NCI-H526 treated with DMSO at 0.1 percent for 48 hours (cell line): ENCODE data around the gene FLNC.

Source experiments
- DNase-seq: peaks from one replicate; lab custom pipeline; 2025; lab: John Stamatoyannopoulos, UW

FLNC gene

GRCh38 chr7:128879939-128880746 lies 49.9 kb downstream of the FLNC start:
- peak; percentile 48 for DNase-seq

GRCh38 chr7:128880791-128881457 lies 50.7 kb downstream of the FLNC start:
- no peak for DNase-seq

DNA sequence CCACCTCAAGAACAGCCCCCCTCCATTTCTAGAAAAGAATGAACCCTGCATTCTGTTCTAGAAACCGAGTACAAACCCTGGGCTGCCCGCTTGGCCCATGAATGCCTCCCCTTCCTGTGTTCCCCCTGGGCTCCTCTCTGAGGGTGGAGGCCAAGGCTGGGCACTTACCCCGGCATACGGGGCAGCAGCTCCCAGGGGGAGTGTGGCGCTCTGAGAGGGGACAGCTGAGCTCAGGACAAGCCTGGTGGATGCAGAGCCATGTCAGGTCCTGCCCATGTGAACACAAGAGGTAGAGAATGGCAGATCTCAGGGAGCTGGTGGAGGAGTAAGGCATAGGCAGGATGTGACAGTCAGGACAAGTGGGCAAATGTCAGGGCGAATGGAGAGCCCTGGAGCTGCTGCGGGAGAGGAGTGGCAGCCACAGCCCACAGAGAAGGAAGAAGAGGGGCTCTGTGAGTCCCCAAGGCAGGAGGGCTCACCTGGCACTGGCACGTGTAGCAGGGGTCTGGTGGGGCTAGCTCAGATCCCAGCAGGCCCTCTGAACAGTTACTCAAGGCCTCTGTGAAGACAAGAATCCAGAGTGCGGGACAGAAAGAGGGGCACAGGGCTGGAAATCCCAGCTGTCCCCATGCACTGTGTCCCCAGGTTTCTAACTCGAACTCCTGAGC lies 51.4 kb downstream of the FLNC start:
- no peak for DNase-seq

- DNase-seq: no peak
Measured at GRCh38 chr7:128882134-128882533, 51.9 kb downstream of the FLNC start.

GRCh38 chr7:128883622-128884448 lies 53.6 kb downstream of the FLNC start:
- DNase-seq: peak; percentile 53

GRCh38 chr7:128884561-128885369 lies 54.6 kb downstream of the FLNC start:
- no peak for DNase-seq

DNA sequence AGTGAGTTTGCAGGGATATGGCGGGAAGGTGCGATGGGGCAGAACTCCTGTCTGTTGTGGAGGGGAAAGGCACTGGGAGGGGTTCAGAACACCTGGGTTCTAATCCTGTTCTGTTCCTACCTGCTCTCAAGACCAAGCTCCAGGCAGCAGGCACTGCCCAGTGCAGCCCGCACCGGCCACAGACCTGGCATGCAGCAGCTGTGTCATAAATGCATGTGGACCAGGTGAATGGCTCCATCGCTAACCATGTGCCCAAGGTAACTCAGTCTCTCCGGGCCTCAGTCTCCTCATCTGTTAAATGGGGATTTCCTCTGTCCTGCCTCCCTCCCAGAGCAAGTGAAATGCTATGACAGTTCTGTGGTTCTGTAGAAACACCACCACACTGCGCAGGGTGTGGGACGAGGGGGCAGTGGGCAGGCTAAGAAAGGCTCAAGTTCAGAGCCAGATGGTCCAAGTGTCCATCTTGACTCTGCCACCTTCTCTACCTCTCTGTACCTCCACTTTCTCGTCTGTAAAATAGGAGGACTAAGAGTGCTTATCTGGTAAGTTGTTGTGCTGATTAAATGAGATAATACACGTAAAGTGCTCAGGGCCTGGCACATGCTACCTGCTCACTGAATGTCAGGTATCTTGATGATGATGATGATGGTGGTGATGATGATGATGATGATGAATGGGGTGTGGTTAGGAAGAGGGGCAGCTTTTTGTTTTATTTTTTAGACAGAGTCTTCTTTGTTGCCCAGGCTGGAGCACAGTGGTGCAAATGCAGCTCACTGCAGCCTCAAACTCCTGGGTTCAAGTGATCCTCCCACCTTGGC lies 55.4 kb downstream of the FLNC start:
- DNase-seq: no peak

DNA sequence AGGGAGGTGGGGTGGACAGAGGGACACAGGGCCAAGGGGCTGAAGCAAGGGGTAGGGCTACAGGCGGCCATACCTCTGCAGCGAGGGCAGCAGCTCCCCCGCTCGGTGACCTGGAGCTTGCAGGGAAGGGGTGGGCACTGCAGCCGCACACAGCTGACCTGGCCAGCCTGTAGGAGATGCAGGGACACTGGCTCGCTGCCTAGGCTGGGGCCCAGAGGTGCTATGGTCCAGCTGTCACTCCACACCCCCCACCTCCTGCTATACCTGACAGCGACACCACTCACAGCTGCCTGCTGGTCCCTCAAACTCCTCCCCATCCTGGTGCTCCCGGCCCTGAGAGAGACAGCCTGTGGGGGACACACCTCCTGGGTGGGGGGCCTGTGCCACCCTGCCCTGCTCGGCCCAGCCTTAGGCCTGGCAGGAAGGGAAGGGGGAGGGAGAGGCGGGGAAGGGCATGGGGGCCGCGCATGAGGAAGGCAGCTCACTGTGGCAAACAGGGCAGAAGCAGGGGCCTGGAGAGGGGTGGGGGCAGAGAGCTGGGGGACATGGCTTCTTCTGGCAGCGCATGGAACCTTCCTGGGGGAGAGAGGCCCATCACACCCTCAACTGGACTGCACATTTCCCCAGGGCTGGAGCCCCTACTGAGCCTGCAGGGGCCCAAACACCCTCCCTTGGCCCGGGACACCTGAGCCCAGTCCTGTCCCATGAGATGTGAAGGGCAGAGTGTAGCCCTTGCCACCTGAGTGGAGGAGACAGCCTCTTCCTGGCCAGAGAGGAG lies 56.4 kb downstream of the FLNC start:
- no peak for DNase-seq

GRCh38 chr7:128887169-128888038 lies 57.2 kb downstream of the FLNC start:
- DNase-seq: no peak

DNA sequence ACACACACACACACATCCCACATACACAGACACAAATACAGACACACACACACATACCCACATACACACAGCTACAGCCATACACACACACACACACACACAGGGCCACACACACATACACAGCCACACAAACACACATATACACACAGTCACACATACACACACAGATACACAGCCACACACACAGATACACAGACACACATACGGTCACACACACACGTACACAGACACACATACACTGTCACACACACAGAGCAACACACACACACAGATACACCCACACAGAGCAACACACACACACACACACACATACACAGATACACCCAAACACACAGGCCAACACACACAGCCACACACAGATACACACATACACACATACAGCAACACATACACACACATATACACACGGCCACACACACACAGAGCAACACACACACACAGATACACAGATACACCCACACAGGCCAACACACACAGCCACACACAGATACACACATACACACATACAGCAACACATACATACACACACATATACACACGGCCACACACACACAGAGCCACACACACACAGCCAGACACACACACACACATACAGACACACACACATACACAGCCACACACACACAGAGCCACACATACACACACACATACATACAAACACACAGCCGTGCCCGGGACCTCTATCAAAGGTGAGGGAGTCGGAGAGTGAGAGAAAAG lies 58.0 kb downstream of the FLNC start:
- DNase-seq: no peak

GRCh38 chr7:128888756-128889095 lies 58.5 kb downstream of the FLNC start:
- no peak for DNase-seq

DNA sequence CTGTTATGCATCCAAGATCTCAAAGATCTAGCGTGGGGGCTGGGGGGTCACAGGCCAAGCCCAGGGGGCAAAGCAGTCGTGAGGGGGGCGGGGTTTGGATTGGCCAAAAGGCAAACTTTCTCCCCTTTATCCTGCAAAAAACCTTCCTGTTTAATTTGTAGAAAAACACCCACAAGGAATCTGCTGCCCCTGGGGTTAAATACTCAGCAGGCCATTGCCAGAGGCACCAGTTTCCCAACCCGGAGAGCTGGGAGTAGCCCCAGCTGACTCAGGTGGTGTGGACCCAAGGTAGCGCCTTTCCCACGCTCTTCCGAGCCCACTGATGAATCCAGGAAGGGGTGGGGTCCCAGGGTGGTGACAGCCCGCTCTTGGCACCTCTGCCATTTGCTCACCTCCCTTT lies 58.9 kb downstream of the FLNC start:
- no peak for DNase-seq

DNA sequence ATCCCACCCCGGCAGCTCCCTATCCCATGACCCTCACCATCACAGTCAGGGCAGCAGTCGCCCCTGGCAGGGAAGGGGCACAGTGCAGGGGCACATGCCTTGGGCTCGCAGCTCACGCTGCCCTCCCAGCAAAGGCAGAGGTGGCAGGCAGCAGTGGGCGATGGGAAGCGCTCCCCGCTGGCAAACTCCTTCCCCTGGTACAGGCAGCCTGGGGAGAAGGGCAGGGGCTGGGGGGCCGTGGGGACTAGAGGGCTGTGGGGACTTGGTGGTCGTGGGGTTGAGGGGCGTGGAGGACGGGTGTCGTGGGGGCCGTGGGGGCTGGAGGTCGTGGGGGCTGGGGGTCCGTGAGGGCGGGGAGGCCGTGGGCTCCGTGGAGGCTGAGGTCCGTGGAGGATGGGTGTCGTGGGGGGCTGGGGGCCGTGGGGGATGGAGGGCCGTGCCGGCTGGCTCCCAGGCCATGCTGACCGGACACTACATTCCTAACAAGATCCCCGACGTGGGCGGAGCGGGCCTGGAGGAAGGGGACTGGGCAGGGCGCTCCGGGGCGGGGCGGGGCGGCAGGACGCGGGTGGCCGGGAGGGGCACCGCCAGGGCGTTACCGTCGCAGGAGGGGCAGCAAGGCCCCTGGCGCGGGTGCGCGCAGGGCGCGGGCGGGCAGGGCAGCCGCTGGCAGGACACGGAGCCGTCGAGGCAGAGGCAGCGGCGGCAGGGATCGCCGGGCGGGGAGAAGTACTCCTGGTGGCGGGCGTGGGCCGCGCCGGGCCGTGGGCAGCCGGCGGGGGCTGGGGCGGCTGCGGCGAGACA lies 60.3 kb downstream of the FLNC start:
- DNase-seq: no peak

GRCh38 chr7:128891110-128891941 lies 61.1 kb downstream of the FLNC start:
- no peak for DNase-seq

DNA sequence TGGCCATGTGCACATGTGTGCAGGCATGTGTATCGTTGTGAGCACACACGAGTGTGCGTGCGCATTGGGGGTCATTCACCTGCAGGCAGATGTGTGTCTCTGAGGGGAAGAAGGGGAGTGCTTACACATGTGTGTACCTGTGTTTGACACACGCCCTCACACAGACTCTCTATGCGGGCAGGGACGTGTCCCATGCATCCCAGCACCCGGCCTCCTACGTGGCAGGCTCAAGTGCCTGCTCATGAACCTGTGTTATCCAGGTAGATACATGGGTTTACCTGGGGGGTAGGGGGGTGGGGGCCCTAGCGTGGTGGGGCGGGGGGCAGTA lies 61.7 kb downstream of the FLNC start:
- no peak for DNase-seq

DNA sequence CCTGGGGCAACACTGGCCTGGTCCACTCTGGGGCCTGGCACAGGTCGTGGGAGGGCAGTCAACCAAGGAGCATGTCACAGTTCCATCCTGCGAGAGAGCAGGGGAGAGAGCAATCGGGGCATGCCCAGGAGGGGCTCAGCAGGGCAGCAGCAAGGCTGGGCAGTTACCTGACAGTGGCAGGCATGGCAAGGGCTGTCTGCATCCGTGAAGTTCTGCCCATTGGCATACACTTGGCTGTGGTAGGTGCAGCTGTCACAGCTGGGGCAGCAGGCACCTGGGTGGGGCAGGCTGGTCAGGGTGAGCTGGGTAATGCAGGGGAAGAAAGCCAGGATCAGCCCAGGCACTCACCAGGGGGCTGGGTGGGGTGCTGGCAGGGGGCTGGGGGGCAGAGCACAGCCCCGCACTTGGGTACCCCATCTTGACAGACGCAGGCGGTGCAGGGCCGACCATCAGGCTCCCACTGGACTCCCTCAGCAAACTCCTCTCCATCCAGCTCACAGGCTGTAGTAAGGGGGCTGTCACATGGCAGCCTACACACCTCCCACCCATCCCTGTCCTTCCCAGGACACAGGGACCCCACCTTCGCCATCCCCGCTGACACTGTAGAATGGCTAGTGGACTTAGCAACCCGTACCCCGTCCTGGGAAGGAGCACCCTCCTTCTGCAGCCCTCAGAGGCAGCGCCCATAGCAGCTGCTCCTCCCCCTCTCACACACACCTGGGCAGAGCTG lies 62.5 kb downstream of the FLNC start:
- DNase-seq: no peak
